NCI-H146 treated with DMSO at 0.1 percent for 48 hours (cell line): ENCODE data around the gene PGPEP1.
A peak's percentile ranks its signal among the peaks of the same experiment; 100 is the strongest.
"Not testable (repeated sequence)": the region's sequence is repeated elsewhere in the genome, so short reads cannot be mapped to it uniquely, and the experiment has no call there.

Experiments
- DNase-seq: peaks from one replicate; lab custom pipeline; 2025; ENCODE audit not compliant: unreplicated experiment; lab: John Stamatoyannopoulos, UW

PGPEP1 gene

GRCh38 chr19:18389726-18390064 is 49.3 kb downstream of the PGPEP1 start:
- DNase-seq, result no peak

GRCh38 chr19:18390065-18390907 is 49.9 kb downstream of the PGPEP1 start:
- DNase-seq, result no peak

- no peak for DNase-seq
Observed at GRCh38 chr19:18391509-18392075, 51.2 kb downstream of the PGPEP1 start.

GRCh38 chr19:18392417-18392816 is 52.0 kb downstream of the PGPEP1 start:
- no peak for DNase-seq

- no peak for DNase-seq
Observed at GRCh38 chr19:18392926-18393325, 52.5 kb downstream of the PGPEP1 start.

- DNase-seq, result no peak
Observed at GRCh38 chr19:18393836-18394235, 53.4 kb downstream of the PGPEP1 start.

- no peak for DNase-seq
Observed at GRCh38 chr19:18396471-18397241, 56.3 kb downstream of the PGPEP1 start.

GRCh38 chr19:18397242-18398202 is 57.1 kb downstream of the PGPEP1 start, which contains the start of gene LRRC25:
Gene LRRC25 (minus strand): TSS chr19:18397622. CDS start chr19:18396963, 659 bp downstream.
- no peak for DNase-seq

- DNase-seq, result no peak
Observed at GRCh38 chr19:18399008-18399407, 58.6 kb downstream of the PGPEP1 start.

- peak; percentile 27 for DNase-seq
Observed at GRCh38 chr19:18401580-18402112, 61.2 kb downstream of the PGPEP1 start.

- not testable (repeated sequence) for DNase-seq
Observed at GRCh38 chr19:18402455-18403248, 62.3 kb downstream of the PGPEP1 start.

GRCh38 chr19:18405754-18406153 is 65.4 kb downstream of the PGPEP1 start:
- DNase-seq, result not testable (repeated sequence)

- DNase-seq, result no peak
Observed at GRCh38 chr19:18406749-18407148, 66.4 kb downstream of the PGPEP1 start.

GRCh38 chr19:18408053-18408476 is 67.7 kb downstream of the PGPEP1 start:
- peak; percentile 37 for DNase-seq

GRCh38 chr19:18412610-18413239 is 72.3 kb downstream of the PGPEP1 start:
- DNase-seq, result no peak

GRCh38 chr19:18414504-18415177 is 74.2 kb downstream of the PGPEP1 start:
- peak; percentile 58 for DNase-seq

GRCh38 chr19:18415178-18415867 is 74.9 kb downstream of the PGPEP1 start:
- DNase-seq, result no peak

GRCh38 chr19:18416778-18417249 is 76.4 kb downstream of the PGPEP1 start:
- peak; percentile 77 for DNase-seq
